Ascending aorta (tissue), 2 donors: ENCODE results near the gene LHX1. TPM values are rescaled to one million over a fixed set of nuclear protein-coding genes. Genes with fewer than 3 reads are reported as not detected.

Experiments used
- DNase-seq, 2 donors: peaks; one replicate each; pipeline ENCODE4 v3.0.0-alpha.2; 2019; ENCODE audit warnings: low spot score in 2 of 2
- H3K27ac ChIP-seq, 2 donors: fragments of 200-600 bp; sonication (generic); one replicate each; pipeline ENCODE4 v1.5.1; 2016 to 2017; ENCODE audit warnings: mild to moderate bottlenecking in 1 of 2
- H3K27me3 ChIP-seq: fragments of 200-600 bp; sonication (generic); one replicate; pipeline ENCODE4 v1.5.1; 2017
- H3K36me3 ChIP-seq, 2 donors: fragments of 200-600 bp; sonication (generic); one replicate each; pipeline ENCODE4 v1.5.1; 2016
- H3K4me1 ChIP-seq, 2 donors: fragments of 200-600 bp; sonication (generic); one replicate each; pipeline ENCODE4 v1.5.1; 2016 to 2017; ENCODE audit warnings: mild to moderate bottlenecking in 1 of 2
- H3K4me3 ChIP-seq, 2 donors: fragments of 200-600 bp; sonication (generic); one replicate each; pipeline ENCODE4 v1.5.1; 2016 to 2017; ENCODE audit warnings: mild to moderate bottlenecking in 1 of 2
- H3K9me3 ChIP-seq, 2 donors: fragments of 200-600 bp; sonication (generic); one replicate each; pipeline ENCODE4 v1.5.1; 2016
- intact Hi-C: fragments of 100-400 bp; cut with DNase I; formaldehyde crosslinking; loops from one replicate; pipeline ENCODE4 v1.15.1; 2023
- total RNA-seq: library from RNA; depleted of rRNA; stranded (reverse); fragments of >200 nt; gene quantifications from one replicate; pipeline ENCODE4 v1.1.0, GENCODE V29; 2016
- TF ChIP-seq, protein P1 (sequence below), 3 experiments: fragments of 200-600 bp in 2 of 3; fragments of 450-650 bp in 1 of 3; sonication (generic) in 2 of 3; IDR thresholded peaks; one replicate each; pipeline ENCODE4 v1.5.1; 2016 to 2019; ENCODE audit warnings: antibody characterized with exemption in 3 of 3, mild to moderate bottlenecking in 1 of 3, moderate library complexity in 1 of 3

Gene LHX1
- total RNA-seq, 1 donor from 2014 or later, result not detected

DNA sequence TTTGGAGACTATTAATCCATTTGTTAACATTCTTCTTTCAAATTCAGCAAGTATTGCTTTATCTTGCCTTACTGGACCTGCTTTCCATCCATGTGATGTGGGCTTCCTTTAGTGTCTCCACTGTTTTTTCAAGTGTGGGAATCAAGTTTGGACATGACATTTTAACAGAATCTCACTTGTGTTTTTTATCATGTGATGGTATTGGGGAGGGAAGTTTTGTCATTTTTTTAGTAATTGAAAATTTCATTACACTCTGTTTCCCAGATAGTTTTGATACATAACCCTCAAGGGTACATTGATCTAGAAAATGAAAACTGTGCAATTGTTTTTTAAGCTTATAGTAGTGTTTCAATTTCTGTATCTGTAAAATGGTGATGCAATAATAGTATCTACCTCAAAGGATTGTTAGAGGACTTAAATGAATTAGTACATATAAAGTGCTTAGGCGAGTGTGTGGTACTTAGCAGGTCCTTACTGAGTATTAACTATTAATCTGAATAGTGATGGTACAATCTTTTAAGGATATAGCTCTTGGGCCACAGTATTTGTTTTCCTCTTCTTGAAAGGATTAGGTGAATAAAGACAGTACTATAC, 38.7 kb downstream of the LHX1 start:
- H3K27ac ChIP-seq, result no peak overlapping the region
- H3K9me3 ChIP-seq, result no peaks in the 10 kb centered on the region
- TF ChIP-seq, protein P1, sequence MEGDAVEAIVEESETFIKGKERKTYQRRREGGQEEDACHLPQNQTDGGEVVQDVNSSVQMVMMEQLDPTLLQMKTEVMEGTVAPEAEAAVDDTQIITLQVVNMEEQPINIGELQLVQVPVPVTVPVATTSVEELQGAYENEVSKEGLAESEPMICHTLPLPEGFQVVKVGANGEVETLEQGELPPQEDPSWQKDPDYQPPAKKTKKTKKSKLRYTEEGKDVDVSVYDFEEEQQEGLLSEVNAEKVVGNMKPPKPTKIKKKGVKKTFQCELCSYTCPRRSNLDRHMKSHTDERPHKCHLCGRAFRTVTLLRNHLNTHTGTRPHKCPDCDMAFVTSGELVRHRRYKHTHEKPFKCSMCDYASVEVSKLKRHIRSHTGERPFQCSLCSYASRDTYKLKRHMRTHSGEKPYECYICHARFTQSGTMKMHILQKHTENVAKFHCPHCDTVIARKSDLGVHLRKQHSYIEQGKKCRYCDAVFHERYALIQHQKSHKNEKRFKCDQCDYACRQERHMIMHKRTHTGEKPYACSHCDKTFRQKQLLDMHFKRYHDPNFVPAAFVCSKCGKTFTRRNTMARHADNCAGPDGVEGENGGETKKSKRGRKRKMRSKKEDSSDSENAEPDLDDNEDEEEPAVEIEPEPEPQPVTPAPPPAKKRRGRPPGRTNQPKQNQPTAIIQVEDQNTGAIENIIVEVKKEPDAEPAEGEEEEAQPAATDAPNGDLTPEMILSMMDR (IDR thresholded peaks at IDR 0.05), result no peak
- intact Hi-C loops, result no loop called here
- H3K4me3 ChIP-seq, result no peak overlapping the region
- DNase-seq, result no peak
- no peaks in the 10 kb centered on the region for H3K36me3 ChIP-seq
- H3K4me1 ChIP-seq, result peaks cover 0 to 8% of the 10 kb centered on the region in 2 donors
- no peaks in the 10 kb centered on the region for H3K27me3 ChIP-seq

DNA sequence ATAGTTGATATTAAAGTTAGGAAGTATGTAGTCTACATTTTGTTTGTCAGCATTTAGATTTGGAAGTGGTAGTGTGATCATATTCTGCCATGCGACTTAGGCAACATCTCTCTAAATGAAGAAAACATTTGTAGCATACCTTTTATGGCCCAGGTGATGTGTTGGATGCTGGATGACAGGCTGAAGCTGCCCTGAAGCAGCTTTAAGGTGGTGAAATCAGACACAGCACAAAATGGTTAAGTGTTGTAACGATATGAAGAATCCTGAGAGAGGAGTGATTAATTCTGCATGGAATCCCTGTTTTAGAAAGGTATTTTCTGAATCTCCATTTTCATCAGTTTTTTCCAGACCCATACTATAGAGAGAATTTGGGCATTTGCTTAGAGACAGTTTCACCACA, 39.8 kb downstream of the LHX1 start:
- DNase-seq, result no peak
- Histone ChIP-seq H3K4me3 (no peak overlapping the region), H3K27ac (no peak overlapping the region), H3K9me3 (no peaks in the 10 kb centered on the region), H3K27me3 (no peaks in the 10 kb centered on the region), H3K36me3 (no peaks in the 10 kb centered on the region), H3K4me1 (peaks cover 0 to 8% of the 10 kb centered on the region in 2 donors)
- TF ChIP-seq, protein P1 (IDR thresholded peaks at IDR 0.05), result no peak
- intact Hi-C loops, result no loop called here

DNA sequence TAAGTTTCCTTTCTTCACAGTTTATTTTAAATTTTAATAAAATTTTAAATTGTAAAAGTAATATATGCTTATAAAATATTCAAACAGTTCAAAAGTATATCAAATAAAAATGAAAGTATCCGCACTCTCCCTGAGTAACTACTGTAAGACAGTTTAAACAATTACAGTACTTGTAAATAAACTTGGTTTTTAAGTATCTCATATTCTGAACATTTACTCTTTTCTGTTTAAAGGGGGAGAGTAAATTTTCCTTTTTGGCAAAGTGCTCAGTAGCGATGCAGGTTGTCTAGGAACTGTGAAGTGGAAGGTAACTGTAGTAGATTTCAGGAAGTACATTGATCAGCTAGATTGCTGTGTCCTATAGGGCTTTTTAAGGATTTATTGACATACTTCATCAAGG, 40.3 kb downstream of the LHX1 start:
- intact Hi-C loops, result no loop called here
- H3K27ac ChIP-seq, result no peak overlapping the region

DNA sequence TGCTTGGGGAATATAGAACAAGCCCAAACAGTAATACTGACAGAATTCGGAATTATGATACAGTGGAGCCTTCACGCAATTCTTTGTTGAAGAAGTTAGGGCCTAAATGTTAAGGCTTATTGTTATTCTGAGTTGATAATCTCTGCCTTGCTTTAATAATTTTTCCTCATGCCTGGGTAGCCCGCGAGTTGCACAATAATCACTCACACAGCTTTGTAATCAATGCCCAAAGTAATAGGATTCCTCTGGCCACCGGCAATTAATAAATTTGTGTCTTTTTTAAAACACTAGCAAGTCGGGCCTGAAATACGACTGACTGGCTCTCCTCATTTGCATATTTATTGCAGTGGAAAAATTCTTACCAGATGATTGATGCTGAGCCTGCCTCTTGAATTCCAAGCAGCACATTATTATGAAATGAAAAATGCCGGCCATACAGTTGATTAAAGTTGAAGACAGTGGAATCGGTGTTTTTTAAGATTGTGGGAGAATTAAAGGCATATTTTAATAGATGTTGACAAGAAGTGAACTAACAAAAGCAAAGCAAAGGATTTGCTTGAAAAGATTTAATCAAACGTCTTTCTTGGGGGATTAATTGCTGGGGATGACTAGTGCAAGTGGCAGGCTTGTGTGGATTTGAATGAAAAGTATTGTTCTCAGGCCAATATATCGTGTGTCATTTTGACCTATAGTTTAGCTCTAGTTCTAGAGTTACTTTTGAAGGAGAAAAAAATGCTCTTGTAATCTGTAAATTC, 41.7 kb downstream of the LHX1 start:
- TF ChIP-seq, protein P1 (IDR thresholded peaks at IDR 0.05), result no peak
- Histone ChIP-seq H3K27ac (no peak overlapping the region), H3K9me3 (no peaks in the 10 kb centered on the region), H3K4me1 (peaks cover 0 to 8% of the 10 kb centered on the region in 2 donors), H3K36me3 (no peaks in the 10 kb centered on the region), H3K4me3 (no peak overlapping the region), H3K27me3 (no peaks in the 10 kb centered on the region)
- intact Hi-C loops, result no loop called here
- DNase-seq, result no peak

More for the DNA sequence above, 40.3 kb downstream of the LHX1 start:
- Histone ChIP-seq H3K27me3 (no peaks in the 10 kb centered on the region), H3K4me1 (peaks cover 0 to 8% of the 10 kb centered on the region in 2 donors), H3K4me3 (no peak overlapping the region), H3K9me3 (no peaks in the 10 kb centered on the region), H3K36me3 (no peaks in the 10 kb centered on the region)
- no peak for DNase-seq
- TF ChIP-seq, protein P1 (IDR thresholded peaks at IDR 0.05), result no peak

DNA sequence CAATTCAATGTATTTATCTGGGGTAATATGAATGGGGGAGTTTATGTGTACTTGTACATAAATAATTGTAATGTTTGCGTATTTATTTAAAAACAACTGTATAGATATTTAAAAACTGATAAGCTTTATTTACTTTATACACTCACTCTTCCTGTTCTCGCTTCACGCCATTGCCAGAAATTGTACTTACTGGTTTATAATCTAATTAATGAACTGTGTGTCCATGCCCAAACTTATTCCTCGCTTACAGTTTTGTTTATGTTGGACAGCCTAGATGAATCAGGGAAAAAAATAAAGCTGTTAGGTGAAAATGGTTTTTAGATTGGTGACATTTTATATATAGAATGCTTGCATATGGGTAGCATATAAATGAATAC, 42.3 kb downstream of the LHX1 start:
- Histone ChIP-seq H3K4me3 (no peak overlapping the region), H3K36me3 (no peaks in the 10 kb centered on the region), H3K9me3 (no peaks in the 10 kb centered on the region), H3K4me1 (peaks cover 0 to 8% of the 10 kb centered on the region in 2 donors), H3K27ac (no peak overlapping the region), H3K27me3 (no peaks in the 10 kb centered on the region)
- no peak for DNase-seq
- intact Hi-C loops, result no loop called here
- TF ChIP-seq, protein P1 (IDR thresholded peaks at IDR 0.05), result no peak
